HG03025 (cell line): ENCODE data around the gene GYS2.

ENCODE experiments used
- ATAC-seq: cut with Tn5 transposase; IDR thresholded peaks from one replicate; pipeline ENCODE4 v1.9.1; 2021; ENCODE audit warnings: mild to moderate bottlenecking, moderate library complexity; ENCODE audit not compliant: unreplicated experiment, low FRiP score

Gene GYS2

DNA sequence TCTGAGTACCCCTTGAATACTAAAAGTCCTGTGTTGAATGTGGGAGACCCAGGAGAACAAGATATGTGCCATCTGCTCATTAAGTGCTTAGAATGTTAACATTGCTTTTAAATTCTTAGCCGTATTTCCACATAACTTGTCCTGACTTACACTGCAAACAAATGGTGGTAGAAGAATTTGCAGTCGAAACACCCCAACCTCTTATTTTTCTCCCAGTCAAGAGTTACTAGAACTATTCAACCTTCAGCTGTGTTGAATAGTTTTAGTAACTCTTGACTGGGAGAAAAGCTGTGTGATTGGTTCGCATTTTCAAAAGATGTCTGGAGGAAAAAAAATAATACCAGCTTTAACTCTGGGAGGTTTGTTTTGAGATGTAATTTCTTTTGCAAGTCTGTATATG, 86.2 kb downstream of the GYS2 start:
- ATAC-seq = no peak

- no peak for ATAC-seq
Observed at GRCh38 chr12:21516281-21516680, 88.4 kb downstream of the GYS2 start.

DNA sequence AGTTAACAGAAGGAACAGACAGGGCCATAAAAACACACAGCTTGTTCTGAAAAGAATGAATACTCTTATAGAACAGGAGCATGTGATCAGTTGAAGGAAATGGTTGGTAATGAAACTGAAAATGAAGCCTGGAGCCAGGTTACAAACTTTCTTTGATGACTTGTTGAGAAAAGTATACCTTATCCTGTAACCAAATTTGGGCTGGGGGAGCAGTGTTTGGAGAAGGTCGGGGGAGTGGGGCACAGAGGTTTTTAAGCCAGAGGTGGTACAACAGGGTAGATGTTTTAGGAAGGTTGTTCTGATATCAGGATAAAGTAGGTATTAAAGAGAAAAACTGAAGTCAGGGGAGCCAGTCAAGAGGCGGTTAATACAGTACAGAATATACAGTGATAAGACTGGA, 94.9 kb downstream of the GYS2 start:
- ATAC-seq = peak; percentile 95

DNA sequence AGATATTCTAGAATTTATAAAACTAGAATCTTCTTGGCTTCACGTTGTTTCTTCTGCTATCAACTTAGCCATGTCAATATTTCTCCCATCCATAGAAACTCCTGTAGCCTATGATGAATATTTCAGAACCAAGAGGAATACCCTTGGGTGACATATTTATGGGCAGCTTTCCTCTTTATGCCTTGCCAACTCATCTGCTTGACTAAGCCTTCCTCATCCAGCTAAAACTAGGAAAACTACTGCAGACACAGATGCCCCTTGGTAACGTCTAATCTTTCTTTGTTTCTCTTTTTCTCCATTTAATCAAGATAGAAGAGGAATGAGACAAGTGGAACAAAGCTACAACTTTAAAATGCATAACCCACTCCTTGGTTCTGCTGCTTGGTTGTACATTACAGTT, 96.8 kb downstream of the GYS2 start:
- no peak for ATAC-seq

- no peak for ATAC-seq
Observed at GRCh38 chr12:21505888-21506287, 98.8 kb downstream of the GYS2 start.

- ATAC-seq = no peak
Observed at GRCh38 chr12:21502872-21503271, 101.8 kb downstream of the GYS2 start.

DNA sequence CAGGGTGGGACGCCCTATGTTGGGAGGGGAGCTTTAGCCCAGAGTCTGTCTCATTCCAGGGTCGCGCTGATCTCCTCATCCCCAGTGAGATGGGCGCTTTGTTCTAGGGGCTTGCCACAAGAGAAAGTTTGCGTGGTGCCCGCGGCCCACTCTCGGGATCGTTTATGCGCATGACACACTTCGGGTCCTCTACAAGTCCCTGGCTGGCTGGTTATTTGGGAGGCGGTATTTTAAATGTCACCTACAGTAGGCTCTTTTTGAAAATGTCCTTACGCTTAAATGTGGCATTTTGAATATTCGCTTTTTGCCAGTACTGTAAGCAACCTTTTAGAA, 102.5 kb downstream of the GYS2 start:
- peak; percentile 11 for ATAC-seq

- peak; percentile 99 for ATAC-seq
Observed at GRCh38 chr12:21501258-21502163, 103.1 kb downstream of the GYS2 start, which contains the start of the genes GOLT1B and RECQL. GOLT1B (plus strand) TSS chr12:21501789; CDS start chr12:21501924, 135 bp downstream. RECQL (minus strand) TSS chr12:21501635; CDS start chr12:21499570, 2,065 bp downstream.

DNA sequence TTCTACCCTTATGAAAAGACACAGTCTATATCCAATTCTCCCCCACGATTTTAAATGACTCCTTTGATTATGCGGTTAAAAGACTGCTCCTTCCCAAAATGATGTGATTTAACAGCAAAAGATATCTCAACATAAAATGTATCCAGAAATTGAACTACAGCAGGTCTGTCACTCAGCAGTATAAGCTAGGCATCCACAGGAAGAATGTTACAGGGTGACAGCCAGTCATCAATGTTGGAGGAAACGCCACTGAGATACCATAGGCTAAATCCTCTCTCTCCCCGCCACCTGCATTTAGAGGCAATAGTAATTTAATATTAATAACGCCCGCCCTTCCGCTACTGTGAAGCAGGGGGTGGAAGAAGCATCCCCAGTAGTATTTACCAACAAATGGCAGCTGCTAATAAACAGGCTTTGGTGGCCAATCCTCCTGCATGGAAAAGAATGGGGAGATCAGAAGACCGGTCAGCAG, 103.8 kb downstream of the GYS2 start:
- no peak for ATAC-seq

GRCh38 chr12:21499765-21500164, 104.9 kb downstream of the GYS2 start:
- ATAC-seq = no peak
